NCI-H1436 treated with DMSO at 0.1 percent for 48 hours (cell line): ENCODE data around the gene PCDHB10.
"Not testable (repeated sequence)": the region's sequence is repeated elsewhere in the genome, so short reads cannot be mapped to it uniquely, and the experiment has no call there.

Experiments used
- DNase-seq: peaks from one replicate; lab custom pipeline; 2025; lab: John Stamatoyannopoulos, UW

PCDHB10 gene

GRCh38 chr5:141188682-141189081 lies 3.5 kb upstream of the PCDHB10 start:
- not testable (repeated sequence) for DNase-seq

GRCh38 chr5:141189131-141189530 lies 3.0 kb upstream of the PCDHB10 start:
- DNase-seq = not testable (repeated sequence)

GRCh38 chr5:141194332-141194731 lies 2.2 kb downstream of the PCDHB10 start:
- not testable (repeated sequence) for DNase-seq

GRCh38 chr5:141196363-141196762 lies 4.2 kb downstream of the PCDHB10 start:
- no peak for DNase-seq

GRCh38 chr5:141199359-141200235 lies 7.4 kb downstream of the PCDHB10 start, which contains the start of gene PCDHB11:
PCDHB11 (plus strand) TSS chr5:141199627; CDS start chr5:141199775, 148 bp downstream.
- no peak for DNase-seq

GRCh38 chr5:141201126-141201525 lies 9.0 kb downstream of the PCDHB10 start:
- DNase-seq = not testable (repeated sequence)

GRCh38 chr5:141201646-141202045 lies 9.5 kb downstream of the PCDHB10 start:
- not testable (repeated sequence) for DNase-seq

- DNase-seq = no peak
Observed at GRCh38 chr5:141208478-141208877, 16.3 kb downstream of the PCDHB10 start, which contains the start of gene PCDHB12. PCDHB12 (plus strand) TSS chr5:141208719; CDS start chr5:141208908, 189 bp downstream.

GRCh38 chr5:141210281-141210680 lies 18.1 kb downstream of the PCDHB10 start:
- DNase-seq = not testable (repeated sequence)

GRCh38 chr5:141210849-141211248 lies 18.7 kb downstream of the PCDHB10 start:
- not testable (repeated sequence) for DNase-seq

- DNase-seq = not testable (repeated sequence)
Observed at GRCh38 chr5:141213656-141214339, 21.6 kb downstream of the PCDHB10 start, which contains the start of gene PCDHB13. PCDHB13 (plus strand) TSS chr5:141213919; CDS start chr5:141214124, 205 bp downstream.

GRCh38 chr5:141214583-141214982 lies 22.4 kb downstream of the PCDHB10 start:
- not testable (repeated sequence) for DNase-seq

- not testable (repeated sequence) for DNase-seq
Observed at GRCh38 chr5:141215504-141215903, 23.4 kb downstream of the PCDHB10 start.

- not testable (repeated sequence) for DNase-seq
Observed at GRCh38 chr5:141216035-141216434, 23.9 kb downstream of the PCDHB10 start.

GRCh38 chr5:141223112-141223783 lies 31.1 kb downstream of the PCDHB10 start, which contains the start of gene PCDHB14:
PCDHB14 (plus strand) TSS chr5:141223343; CDS start chr5:141223506, 163 bp downstream.
- DNase-seq = no peak

- DNase-seq = not testable (repeated sequence)
Observed at GRCh38 chr5:141224844-141225243, 32.7 kb downstream of the PCDHB10 start.

GRCh38 chr5:141225421-141225820 lies 33.3 kb downstream of the PCDHB10 start:
- DNase-seq = not testable (repeated sequence)

GRCh38 chr5:141234109-141234667 lies 42.0 kb downstream of the PCDHB10 start:
- DNase-seq = no peak

- not testable (repeated sequence) for DNase-seq
Observed at GRCh38 chr5:141235922-141236321, 43.8 kb downstream of the PCDHB10 start.

GRCh38 chr5:141236516-141237313 lies 44.6 kb downstream of the PCDHB10 start:
- DNase-seq = no peak

- DNase-seq = no peak
Observed at GRCh38 chr5:141241496-141241895, 49.3 kb downstream of the PCDHB10 start.
